ENCODE measurements around the gene MYO5A.

- TF ChIP-seq FOXM1 (IDR thresholded peaks at IDR 0.05; ENCODE audit: low read depth) (no peak), EP300 (IDR thresholded peaks at IDR 0.05; ENCODE audit: borderline replicate concordance in 1 of 2, low read depth in 1 of 2, low read length in 1 of 2) (no peak), POLR2AphosphoS5 (IDR thresholded peaks at IDR 0.05; ENCODE audit: low read depth, low read length) (peak; percentile 32; the same call in 1 of the 2 replicates), RFX5 (IDR thresholded peaks at IDR 0.05; ENCODE audit: low read length) (no peak), EZH2phosphoT487 (IDR thresholded peaks at IDR 0.05; ENCODE audit: borderline replicate concordance, low read depth) (no peak), IRF3 (IDR thresholded peaks at IDR 0.05; ENCODE audit: low read depth, low read length) (no peak)
- TF ChIP-seq, protein P1, sequence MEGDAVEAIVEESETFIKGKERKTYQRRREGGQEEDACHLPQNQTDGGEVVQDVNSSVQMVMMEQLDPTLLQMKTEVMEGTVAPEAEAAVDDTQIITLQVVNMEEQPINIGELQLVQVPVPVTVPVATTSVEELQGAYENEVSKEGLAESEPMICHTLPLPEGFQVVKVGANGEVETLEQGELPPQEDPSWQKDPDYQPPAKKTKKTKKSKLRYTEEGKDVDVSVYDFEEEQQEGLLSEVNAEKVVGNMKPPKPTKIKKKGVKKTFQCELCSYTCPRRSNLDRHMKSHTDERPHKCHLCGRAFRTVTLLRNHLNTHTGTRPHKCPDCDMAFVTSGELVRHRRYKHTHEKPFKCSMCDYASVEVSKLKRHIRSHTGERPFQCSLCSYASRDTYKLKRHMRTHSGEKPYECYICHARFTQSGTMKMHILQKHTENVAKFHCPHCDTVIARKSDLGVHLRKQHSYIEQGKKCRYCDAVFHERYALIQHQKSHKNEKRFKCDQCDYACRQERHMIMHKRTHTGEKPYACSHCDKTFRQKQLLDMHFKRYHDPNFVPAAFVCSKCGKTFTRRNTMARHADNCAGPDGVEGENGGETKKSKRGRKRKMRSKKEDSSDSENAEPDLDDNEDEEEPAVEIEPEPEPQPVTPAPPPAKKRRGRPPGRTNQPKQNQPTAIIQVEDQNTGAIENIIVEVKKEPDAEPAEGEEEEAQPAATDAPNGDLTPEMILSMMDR (IDR thresholded peaks at IDR 0.05), result peak; percentile 14; the same call in 1 of the 2 replicates
Observed at GRCh38 chr15:52528564-52529340, at the start of gene MYO5A.

Measured in SK-N-SH (cell line).